HG02885 (cell line): Measurements from ENCODE around the gene SLC25A45.

ENCODE experiments used
- ATAC-seq: cut with Tn5 transposase; IDR thresholded peaks from one replicate; pipeline ENCODE4 v1.9.1; 2021; ENCODE audit warnings: mild to moderate bottlenecking; ENCODE audit not compliant: unreplicated experiment, poor library complexity

Gene SLC25A45

DNA sequence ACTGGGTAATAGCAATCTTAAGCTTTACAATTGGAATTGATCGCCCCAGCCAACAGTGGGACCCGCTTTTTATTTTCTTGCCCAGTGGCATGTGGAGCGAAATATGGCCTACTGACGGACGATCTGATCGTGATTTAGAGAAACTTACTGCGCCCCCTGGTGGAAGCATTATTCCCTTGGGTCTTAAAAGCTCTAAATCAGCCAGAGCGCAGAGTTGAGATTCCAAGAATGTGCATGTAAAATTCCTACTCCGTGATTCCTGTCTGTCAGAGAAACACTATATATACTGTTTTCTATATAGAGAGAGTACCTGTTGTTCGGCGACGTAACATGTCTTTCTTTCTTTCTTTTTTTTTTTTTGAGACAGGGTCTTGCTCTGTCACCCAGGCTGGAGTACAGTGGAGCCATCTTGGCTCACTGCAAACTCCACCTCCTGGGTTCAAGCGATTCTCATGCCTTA lies 52.5 kb downstream of the SLC25A45 start:
- no peak for ATAC-seq

- no peak for ATAC-seq
Observed at GRCh38 chr11:65329478-65329877, 53.0 kb downstream of the SLC25A45 start.

DNA sequence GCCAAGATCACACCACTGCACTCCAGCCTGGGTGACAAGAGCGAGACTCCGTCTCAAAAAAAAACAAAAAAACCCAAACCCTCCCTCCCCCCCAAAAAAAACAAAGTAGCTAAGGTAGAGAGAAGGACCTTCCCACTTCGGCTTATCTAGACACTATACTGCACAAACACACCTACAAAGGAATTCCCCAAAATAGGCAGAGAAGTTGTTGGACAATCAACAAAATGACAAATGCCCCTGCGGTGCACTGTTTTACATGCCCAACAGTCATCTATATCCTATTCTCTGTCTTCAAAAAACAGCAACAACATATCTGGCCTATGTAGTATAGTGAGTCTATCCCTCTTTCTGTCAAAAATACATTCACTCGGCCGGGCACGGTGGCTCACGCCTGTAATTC lies 55.4 kb downstream of the SLC25A45 start:
- ATAC-seq: no peak

- no peak for ATAC-seq
Observed at GRCh38 chr11:65325435-65325834, 57.0 kb downstream of the SLC25A45 start.
